ENCODE data around the gene LOXL1.
"Not testable (repeated sequence)": the region's sequence is repeated elsewhere in the genome, so short reads cannot be mapped to it uniquely, and the experiment has no call there.

Gene LOXL1

GRCh38 chr15:73954188-73955145 lies 28.2 kb downstream of the LOXL1 start:
- DNase-seq = no peak

- no peak for DNase-seq
Observed at GRCh38 chr15:73955326-73955725, 29.1 kb downstream of the LOXL1 start.

GRCh38 chr15:73955861-73956742 lies 29.8 kb downstream of the LOXL1 start:
- DNase-seq = no peak

- DNase-seq = peak; percentile 85
Observed at GRCh38 chr15:73956743-73957135, 30.5 kb downstream of the LOXL1 start.

- DNase-seq = no peak
Observed at GRCh38 chr15:73957276-73957675, 31.0 kb downstream of the LOXL1 start.

- no peak for DNase-seq
Observed at GRCh38 chr15:73957785-73958184, 31.5 kb downstream of the LOXL1 start.

DNA sequence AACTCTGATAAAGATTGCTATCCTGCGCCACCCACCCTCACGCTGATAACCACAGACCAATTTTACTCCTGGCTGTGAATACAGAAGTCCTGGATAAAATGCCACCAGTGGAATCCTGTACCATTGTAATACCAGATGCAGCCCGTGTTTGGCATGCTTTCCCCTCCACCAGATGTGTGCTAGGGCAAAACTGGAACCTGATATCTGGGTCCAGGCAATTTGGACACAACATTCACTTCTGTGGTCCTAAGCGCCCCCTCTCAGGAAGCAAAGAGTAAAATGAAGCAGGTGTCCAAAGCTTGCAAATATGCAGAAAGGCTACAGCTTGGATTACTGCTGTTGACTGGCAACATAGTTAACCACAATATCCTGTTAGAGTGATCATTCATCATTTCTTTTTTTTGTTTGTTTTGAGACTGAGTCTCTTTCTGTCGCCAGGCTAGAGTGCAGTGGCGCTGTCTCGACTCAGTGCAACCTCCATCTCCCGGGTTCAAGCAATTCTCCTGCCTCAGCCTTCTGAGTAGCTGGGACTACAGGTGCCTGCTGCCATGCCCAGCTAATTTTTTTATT lies 32.8 kb downstream of the LOXL1 start:
- no peak for DNase-seq

DNA sequence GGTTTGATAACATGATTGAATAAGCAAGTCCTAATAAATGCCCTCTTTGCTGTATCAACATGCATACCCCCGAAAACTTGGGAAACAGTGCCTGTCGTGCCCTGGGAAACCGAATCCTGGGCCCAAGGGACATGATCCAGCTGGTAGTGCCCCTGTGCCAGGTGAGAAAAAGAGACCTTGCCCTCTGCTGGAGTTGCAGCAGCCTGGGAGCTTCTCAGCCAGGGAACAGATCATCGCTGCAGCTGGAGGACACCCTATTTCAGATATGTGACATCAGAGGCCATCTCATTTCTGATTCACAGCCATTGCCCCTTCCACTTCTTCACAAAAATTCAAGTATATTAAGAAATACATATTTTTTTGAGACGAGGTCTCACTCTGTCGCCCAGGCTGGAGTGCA lies 33.5 kb downstream of the LOXL1 start:
- no peak for DNase-seq

GRCh38 chr15:73960472-73961070 lies 34.3 kb downstream of the LOXL1 start:
- DNase-seq = not testable (repeated sequence)

DNA sequence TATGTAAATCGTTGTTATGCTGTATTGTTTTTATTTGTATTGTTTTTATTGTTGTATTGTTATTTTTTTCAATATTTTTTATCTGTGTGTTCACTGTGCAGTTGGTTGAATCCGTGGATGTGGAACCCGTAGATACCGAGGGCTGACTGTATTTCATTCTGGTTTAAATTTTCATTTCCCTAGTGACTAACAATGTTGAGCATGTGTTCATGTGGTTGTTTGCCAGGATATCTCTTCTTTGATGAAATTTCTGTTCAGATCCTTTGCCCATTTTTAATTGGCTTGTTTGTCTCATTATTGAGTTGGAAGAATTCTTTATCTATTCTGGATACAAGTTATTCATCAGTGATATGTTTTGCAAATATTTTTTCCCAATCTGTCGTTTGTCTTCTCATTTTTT lies 36.2 kb downstream of the LOXL1 start:
- DNase-seq = no peak

GRCh38 chr15:73964736-73965093 lies 38.5 kb downstream of the LOXL1 start:
- DNase-seq = peak; percentile 65

GRCh38 chr15:73965094-73965757 lies 39.0 kb downstream of the LOXL1 start:
- DNase-seq = no peak

DNA sequence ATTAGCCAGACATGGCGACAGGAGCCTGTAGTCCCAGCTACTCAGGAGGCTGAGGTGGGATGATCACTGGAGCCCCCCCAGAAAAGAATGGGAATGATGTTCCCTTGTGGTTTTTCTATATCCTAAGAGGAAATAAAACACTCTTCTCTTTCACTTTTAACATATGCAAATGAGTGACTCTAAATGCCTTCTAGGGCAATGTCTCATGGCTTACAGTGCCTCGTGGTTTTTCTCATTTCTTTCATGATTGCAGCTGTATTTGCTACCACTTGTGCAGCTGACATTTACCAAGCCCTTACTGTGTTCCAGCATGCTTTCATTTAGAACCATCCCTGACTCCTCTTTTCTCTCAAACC lies 39.5 kb downstream of the LOXL1 start:
- DNase-seq = peak; percentile 66

DNA sequence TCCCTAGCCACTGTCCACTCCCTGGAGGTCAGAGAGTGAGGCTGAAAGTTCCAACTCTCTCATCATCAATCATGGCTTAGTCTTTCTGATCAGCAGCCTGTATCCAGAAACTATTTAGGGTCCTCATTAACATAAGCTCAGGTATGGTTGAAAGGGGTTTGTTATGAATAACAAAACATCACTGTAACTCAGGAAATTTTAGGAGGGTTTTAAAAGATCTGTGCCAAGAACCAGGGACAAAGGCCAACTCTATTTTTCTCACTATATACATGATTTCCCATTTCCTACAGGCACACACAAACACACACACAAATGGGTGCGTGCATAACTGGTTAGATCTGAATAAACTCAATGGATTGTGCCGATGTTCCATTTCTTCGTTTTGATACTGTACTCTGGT lies 42.2 kb downstream of the LOXL1 start:
- DNase-seq = no peak

- DNase-seq = no peak
Observed at GRCh38 chr15:73969151-73969759, 43.0 kb downstream of the LOXL1 start.

GRCh38 chr15:73972984-73973682 lies 46.9 kb downstream of the LOXL1 start:
- DNase-seq = peak; percentile 68

GRCh38 chr15:73973683-73974200 lies 47.5 kb downstream of the LOXL1 start:
- DNase-seq = not testable (repeated sequence)

GRCh38 chr15:73975440-73976125 lies 49.3 kb downstream of the LOXL1 start:
- DNase-seq = not testable (repeated sequence)

DNA sequence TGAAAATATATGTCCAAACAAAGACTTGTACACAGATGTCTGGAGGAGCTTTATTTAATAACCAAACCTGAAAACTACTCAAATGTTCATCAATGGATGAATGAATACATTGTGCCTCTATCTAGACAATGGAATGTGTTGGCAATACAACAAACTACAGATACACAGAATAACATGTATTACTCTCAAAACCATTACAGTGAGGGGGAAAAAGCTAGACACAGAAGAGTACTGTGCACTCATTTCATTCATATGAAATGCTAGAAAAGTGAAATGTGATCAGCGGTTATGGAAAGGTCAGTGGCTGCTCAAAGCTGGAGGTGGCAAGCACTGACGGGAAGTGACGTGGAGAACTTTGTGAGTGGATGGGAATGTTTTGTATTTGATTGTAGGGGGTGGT lies 52.6 kb downstream of the LOXL1 start:
- DNase-seq = no peak

- no peak for DNase-seq
Observed at GRCh38 chr15:73979636-73980035, 53.4 kb downstream of the LOXL1 start.

Measured in HCEC 1CT (cell line).